Ishikawa (cell line): ENCODE results near the gene NINJ1.

ENCODE experiments used
- CEBPB ChIP-seq: IDR thresholded peaks from 2 replicates; pipeline ENCODE4 v1.6.1; 2012
- CREB1 ChIP-seq: IDR thresholded peaks from 2 replicates; pipeline ENCODE4 v1.6.1; 2012; ENCODE audit warnings: low read depth
- EGR1 ChIP-seq: IDR thresholded peaks from 2 replicates; pipeline ENCODE4 v1.6.1; 2012
- EP300 ChIP-seq: IDR thresholded peaks from 2 replicates; pipeline ENCODE4 v1.6.1; 2012; ENCODE audit warnings: borderline replicate concordance
- FOXM1 ChIP-seq: IDR thresholded peaks from 2 replicates; pipeline ENCODE4 v1.6.1; 2012; ENCODE audit warnings: low read depth, borderline replicate concordance
- NFIC ChIP-seq: IDR thresholded peaks from 2 replicates; pipeline ENCODE4 v1.6.1; 2012
- RAD21 ChIP-seq: IDR thresholded peaks from 2 replicates; pipeline ENCODE4 v1.6.1; 2012; ENCODE audit warnings: low read depth
- TAF1 ChIP-seq: IDR thresholded peaks from 2 replicates; pipeline ENCODE4 v1.6.1; 2012; ENCODE audit warnings: low read depth, mild to moderate bottlenecking
- TCF12 ChIP-seq: IDR thresholded peaks from 2 replicates; pipeline ENCODE4 v1.6.1; 2012; ENCODE audit warnings: low read depth
- TEAD4 ChIP-seq: IDR thresholded peaks from 2 replicates; pipeline ENCODE4 v1.6.1; 2012
- YY1 ChIP-seq: IDR thresholded peaks from 2 replicates; pipeline ENCODE4 v1.6.1; 2012; ENCODE audit warnings: low read depth
- ZBTB7A ChIP-seq: IDR thresholded peaks from 2 replicates; pipeline ENCODE4 v1.6.1; 2012; ENCODE audit warnings: low read depth
- TF ChIP-seq, protein P1 (sequence below): IDR thresholded peaks from 2 replicates; pipeline ENCODE4 v1.6.1; 2012
- TF ChIP-seq, protein P2 (sequence below): IDR thresholded peaks from 2 replicates; pipeline ENCODE4 v1.6.1; 2012
- TF ChIP-seq, protein P3 (sequence below): IDR thresholded peaks from 2 replicates; pipeline ENCODE4 v1.6.1; 2012; ENCODE audit warnings: low read depth, mild to moderate bottlenecking

NINJ1 gene

DNA sequence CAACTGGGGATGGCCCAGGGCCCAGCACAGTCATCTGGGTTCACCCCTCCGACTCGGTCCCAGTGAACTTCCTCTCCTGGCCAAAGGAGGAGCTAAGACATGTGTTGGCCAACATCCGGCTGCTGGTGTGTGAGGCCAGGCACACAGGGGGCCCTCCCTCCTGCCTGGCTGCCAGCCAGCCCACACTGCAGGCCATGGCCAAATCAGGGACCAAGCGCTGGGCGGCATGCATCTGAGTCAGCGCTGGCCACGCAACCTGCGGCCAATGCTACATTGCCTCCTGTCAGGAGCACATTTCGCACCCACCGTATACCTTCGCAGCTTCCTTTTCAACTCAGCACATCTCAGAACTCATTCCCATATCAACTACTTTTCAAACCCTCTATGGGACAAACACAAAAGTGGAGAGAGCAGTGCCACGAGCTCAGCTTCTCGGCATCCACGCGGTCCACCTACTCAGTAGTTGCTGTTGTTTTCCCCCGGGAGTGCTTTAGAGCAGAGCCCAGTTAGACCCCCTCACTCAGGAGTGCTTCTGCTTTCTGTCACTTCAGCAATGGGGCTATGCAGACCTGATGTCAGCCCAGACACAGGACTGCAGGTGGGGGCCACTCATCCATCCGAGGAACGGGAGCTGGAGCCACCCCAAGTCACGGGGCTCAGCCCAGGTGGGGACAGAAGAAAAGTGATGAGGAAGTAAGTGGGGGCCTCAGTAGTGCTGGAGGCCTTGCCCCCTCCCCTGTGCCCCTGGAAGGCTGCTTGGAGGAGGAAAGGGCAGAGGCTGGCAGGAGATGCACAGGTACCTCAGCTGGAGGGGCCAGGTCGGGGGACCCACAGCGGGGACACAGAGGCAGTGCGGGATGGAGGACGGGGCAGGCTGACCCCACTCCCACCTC lies 13.9 kb downstream of the NINJ1 start:
- TF ChIP-seq YY1 (no peak), CEBPB (peak; percentile 77), NFIC (peak; percentile 97), EP300 (peak; percentile 28; the same call in 1 of the 2 replicates), ZBTB7A (no peak), FOXM1 (no peak), CREB1 (no peak), TEAD4 (peak; percentile 65; the same call in 1 of the 2 replicates), TCF12 (peak; percentile 70), RAD21 (peak; percentile 32; the same call in 1 of the 2 replicates)
- TF ChIP-seq, protein P1, sequence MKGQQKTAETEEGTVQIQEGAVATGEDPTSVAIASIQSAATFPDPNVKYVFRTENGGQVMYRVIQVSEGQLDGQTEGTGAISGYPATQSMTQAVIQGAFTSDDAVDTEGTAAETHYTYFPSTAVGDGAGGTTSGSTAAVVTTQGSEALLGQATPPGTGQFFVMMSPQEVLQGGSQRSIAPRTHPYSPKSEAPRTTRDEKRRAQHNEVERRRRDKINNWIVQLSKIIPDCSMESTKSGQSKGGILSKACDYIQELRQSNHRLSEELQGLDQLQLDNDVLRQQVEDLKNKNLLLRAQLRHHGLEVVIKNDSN, result peak; percentile 43; the same call in 1 of the 2 replicates
- TF ChIP-seq, protein P2, sequence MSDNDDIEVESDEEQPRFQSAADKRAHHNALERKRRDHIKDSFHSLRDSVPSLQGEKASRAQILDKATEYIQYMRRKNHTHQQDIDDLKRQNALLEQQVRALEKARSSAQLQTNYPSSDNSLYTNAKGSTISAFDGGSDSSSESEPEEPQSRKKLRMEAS, result peak; percentile 95

DNA sequence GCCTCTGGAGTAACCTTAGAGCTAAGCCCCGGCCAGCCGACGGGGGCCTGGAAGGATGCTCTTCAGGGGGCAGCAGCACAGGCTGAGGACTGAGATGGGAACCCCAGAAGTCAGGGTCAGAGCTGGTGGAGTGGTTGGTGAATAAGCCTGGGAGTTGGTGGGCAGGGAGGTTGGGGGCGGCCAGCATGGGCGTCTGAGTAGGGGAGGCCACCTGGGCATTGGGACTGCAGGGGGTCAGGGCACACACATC lies 14.4 kb downstream of the NINJ1 start:
- TF ChIP-seq NFIC (no peak), EP300 (no peak), TEAD4 (no peak), ZBTB7A (no peak), TAF1 (no peak), RAD21 (no peak), CREB1 (no peak), FOXM1 (no peak), TCF12 (no peak), YY1 (no peak), CEBPB (no peak), EGR1 (no peak)
- TF ChIP-seq, protein P2, result no peak
- TF ChIP-seq, protein P1, result no peak
- TF ChIP-seq, protein P3, sequence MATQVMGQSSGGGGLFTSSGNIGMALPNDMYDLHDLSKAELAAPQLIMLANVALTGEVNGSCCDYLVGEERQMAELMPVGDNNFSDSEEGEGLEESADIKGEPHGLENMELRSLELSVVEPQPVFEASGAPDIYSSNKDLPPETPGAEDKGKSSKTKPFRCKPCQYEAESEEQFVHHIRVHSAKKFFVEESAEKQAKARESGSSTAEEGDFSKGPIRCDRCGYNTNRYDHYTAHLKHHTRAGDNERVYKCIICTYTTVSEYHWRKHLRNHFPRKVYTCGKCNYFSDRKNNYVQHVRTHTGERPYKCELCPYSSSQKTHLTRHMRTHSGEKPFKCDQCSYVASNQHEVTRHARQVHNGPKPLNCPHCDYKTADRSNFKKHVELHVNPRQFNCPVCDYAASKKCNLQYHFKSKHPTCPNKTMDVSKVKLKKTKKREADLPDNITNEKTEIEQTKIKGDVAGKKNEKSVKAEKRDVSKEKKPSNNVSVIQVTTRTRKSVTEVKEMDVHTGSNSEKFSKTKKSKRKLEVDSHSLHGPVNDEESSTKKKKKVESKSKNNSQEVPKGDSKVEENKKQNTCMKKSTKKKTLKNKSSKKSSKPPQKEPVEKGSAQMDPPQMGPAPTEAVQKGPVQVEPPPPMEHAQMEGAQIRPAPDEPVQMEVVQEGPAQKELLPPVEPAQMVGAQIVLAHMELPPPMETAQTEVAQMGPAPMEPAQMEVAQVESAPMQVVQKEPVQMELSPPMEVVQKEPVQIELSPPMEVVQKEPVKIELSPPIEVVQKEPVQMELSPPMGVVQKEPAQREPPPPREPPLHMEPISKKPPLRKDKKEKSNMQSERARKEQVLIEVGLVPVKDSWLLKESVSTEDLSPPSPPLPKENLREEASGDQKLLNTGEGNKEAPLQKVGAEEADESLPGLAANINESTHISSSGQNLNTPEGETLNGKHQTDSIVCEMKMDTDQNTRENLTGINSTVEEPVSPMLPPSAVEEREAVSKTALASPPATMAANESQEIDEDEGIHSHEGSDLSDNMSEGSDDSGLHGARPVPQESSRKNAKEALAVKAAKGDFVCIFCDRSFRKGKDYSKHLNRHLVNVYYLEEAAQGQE, result no peak

DNA sequence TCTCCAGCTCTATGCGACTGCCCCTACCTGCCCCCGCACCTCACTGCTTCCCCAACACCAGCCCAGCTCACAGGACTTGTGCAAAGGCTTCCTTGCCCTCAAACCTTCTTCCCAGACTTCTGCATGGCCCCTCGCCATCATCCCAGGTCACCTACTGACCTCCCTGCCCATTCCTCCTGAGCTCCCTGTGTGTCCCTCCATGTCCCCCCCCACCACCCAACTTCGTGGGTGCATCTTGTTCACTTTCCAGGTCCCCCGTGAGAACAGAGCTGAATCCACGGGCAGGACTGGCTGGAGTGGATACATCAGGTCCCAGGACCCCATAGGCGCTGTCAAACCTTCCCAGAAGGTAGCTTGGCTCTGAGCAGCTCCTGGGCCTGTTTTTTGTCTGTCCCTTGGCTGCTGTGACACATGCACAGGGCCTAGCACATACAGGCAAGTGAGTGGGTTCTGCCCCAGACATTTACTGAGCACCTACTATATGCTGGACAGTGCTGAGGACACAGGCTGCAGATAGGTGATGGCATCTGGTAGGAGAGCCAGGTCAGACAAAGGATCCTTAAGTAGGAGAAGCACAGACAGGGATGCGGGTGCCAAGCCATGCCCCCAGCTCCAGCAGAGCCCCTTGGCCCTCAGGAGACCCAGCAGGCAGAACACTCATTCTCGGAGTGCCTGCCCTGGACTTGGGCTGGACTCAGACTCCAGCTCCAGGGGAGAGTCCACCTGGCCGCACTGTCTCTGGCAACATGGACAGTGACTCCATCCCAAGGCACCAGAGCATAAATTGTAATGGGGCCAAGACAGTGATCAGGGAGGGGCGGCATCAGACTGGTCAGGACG lies 15.0 kb downstream of the NINJ1 start:
- TF ChIP-seq TAF1 (no peak), FOXM1 (no peak), EP300 (no peak), EGR1 (no peak), CREB1 (no peak), RAD21 (no peak), NFIC (no peak), CEBPB (no peak), TEAD4 (no peak)
- TF ChIP-seq, protein P2, result no peak
- TF ChIP-seq, protein P1, result no peak

DNA sequence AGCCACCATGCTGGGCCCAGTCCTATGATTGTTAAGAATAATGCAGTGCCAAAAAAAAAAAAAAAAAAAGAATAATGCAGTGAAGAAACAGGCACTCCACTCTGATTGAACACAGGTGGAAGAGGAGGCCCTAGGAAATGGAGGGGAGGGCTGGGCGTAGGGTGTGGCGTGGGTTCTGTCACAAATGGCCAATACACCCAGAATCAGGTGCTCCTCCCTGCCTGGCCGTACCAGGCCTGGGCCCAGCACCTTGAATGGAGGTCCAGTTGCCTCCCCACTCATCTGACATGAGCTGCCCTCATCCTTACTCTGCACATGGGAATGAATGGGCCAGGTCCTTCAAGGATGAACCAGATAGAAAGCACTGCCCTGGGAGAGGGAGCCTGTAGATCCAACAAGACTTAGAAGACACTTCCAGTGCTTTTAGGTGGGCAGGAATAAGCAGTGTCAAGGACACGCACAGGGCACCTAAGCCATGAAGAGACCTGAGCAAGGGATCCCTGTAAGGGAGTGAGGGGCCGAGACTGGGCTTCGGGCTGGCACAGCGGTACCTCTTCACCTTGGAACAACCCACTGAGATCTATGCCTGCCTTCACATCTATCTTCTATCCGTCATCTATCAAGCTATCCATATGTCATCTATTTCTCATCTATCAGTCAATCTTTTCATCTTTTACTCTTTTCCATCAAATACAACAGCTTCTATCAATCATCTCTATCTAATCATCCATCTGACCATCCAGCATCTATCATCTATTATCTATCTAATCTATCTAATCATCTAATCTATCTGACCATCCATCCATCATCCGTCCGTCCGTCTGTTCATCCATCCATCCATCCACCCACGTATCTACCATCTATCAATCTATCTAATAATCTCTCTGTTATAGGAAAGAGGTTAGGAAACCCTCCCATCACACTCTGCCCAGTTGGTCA lies 15.9 kb downstream of the NINJ1 start:
- TF ChIP-seq RAD21 (no peak), TAF1 (no peak), CEBPB (no peak), NFIC (no peak), TCF12 (no peak), CREB1 (no peak), EP300 (no peak), EGR1 (no peak)

DNA sequence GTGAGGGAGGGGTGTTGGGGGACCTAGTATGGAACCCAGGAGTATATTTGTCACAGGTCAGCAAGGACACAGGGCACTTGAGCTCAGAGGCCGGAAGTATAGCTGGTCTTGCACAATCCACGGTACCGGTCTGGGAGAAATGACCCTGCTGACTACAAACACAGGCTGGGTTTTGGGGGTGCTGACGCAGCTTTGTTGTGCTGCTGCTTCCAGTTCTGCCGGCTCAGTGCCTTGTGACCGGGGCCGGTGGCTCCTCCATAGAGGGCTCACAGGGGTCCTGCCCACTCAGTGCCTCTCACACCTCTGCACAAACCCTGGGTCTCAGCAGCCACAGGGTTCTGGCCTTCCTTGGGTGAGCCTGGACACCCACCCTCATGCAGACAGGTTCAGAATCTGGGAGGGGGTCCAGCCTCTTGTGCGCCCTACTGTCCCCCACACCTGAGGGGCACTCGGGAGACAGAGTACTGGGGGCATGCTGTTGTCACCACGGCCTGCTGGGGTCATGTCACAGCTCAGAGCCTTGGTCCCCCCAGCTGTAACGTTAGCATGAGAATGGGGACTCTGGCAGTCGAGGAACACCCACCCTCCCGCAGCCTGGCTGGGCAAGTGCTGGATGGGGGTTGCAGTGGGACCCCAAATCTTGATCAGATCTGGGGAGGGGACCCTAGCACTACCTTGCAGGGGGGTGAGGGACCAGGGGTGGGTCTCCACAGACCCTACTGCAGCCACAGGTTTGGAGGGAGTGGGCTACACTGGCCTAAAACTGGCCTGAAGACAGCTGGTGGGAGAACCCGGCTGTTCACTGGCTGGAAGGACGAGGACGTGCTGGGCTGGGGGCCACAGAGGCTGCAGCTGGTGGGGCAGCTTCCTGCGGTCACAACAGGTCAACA lies 17.7 kb downstream of the NINJ1 start:
- no peak for TF ChIP-seq RAD21
- TF ChIP-seq CEBPB, result peak; percentile 88
